H1 (cell line): Measurements from ENCODE around the gene ZSCAN18. TPM values are rescaled to one million over a fixed set of nuclear protein-coding genes. Genes with fewer than 3 reads are reported as not detected.

Experiments used
- CTCF ChIA-PET: fragments of 300-600 bp; sonication (Branson Sonifier 250); formaldehyde crosslinking; loops from one replicate; lab custom pipeline; 2021; ENCODE audit not compliant: partially characterized antibody; lab: Charles Lee
- POLR2A ChIA-PET: fragments of 300-600 bp; sonication (Branson Sonifier 250); formaldehyde crosslinking; loops from one replicate; lab custom pipeline; 2021; ENCODE audit warnings: inconsistent platforms; ENCODE audit not compliant: partially characterized antibody; lab: Charles Lee
- DNase-seq, 2 experiments: peaks; one replicate each; pipeline versions ENCODE4 v3.0.0 to v3.0.0-alpha.2; 2010 to 2022; ENCODE audit warnings: low spot score in 2 of 2, low read depth in 1 of 2, mixed read lengths in 1 of 2
- FAIRE-seq: peaks from 2 replicates; lab custom pipeline; 2011; peaks lifted over from hg19 to GRCh38; lab: Jason Lieb, UNC
- H2AFZ ChIP-seq: 2 replicates; pipeline ENCODE4 v1.8.1; 2012; ENCODE audit warnings: low read length, inconsistent platforms
- H2AK5ac ChIP-seq: 2 replicates; pipeline ENCODE4 v1.6.1; 2013; ENCODE audit warnings: low read depth, low read length
- H2BK120ac ChIP-seq: replicated peaks from 2 replicates; pipeline ENCODE3; 2013; ENCODE audit warnings: low read depth, low read length, inconsistent platforms
- H2BK12ac ChIP-seq: 2 replicates; pipeline ENCODE4 v1.6.1; 2013; ENCODE audit warnings: low read depth, low read length
- H2BK15ac ChIP-seq: 2 replicates; pipeline ENCODE4 v1.6.1; 2013; ENCODE audit warnings: low read length
- H2BK20ac ChIP-seq: 2 replicates; pipeline ENCODE4 v1.6.1; 2013; ENCODE audit warnings: low read length
- H2BK5ac ChIP-seq: 2 replicates; pipeline ENCODE4 v1.6.1; 2013; ENCODE audit warnings: low read depth, low read length
- H3K14ac ChIP-seq: 2 replicates; pipeline ENCODE4 v1.6.1; 2013; ENCODE audit warnings: inconsistent platforms; ENCODE audit not compliant: insufficient read length
- H3K18ac ChIP-seq: 2 replicates; pipeline ENCODE4 v1.6.1; 2013; ENCODE audit warnings: low read length; ENCODE audit errors: extremely low read depth
- H3K23ac ChIP-seq: 2 replicates; pipeline ENCODE4 v1.6.1; 2013; ENCODE audit warnings: inconsistent platforms; ENCODE audit not compliant: insufficient read length
- H3K23me2 ChIP-seq: 2 replicates; pipeline ENCODE4 v1.6.1; 2013; ENCODE audit warnings: low read depth, low read length
- H3K27ac ChIP-seq: 2 replicates; pipeline ENCODE4 v1.6.1; 2011; ENCODE audit warnings: low read depth, low read length, inconsistent platforms
- H3K27me3 ChIP-seq, 4 experiments: replicated peaks in 1 of 4; 1 replicate in 1 of 4; 2 replicates in 3 of 4; pipeline versions ENCODE4 v1.6.1 to v1.8.1; 2011 to 2013; ENCODE audit warnings: low read length in 3 of 4, mild to moderate bottlenecking in 3 of 4, inconsistent platforms in 2 of 4, mixed read lengths in 2 of 4, moderate library complexity in 1 of 4; ENCODE audit not compliant: control insufficient read depth in 3 of 4, insufficient read depth in 3 of 4; ENCODE audit errors: extremely low read depth in 1 of 4
- H3K36me3 ChIP-seq, 4 experiments: 2 replicates each; pipeline versions ENCODE4 v1.6.1 to v1.8.1; 2011 to 2013; ENCODE audit warnings: mild to moderate bottlenecking in 4 of 4, low read length in 3 of 4, moderate library complexity in 2 of 4, control low read depth in 1 of 4, inconsistent platforms in 1 of 4; ENCODE audit not compliant: insufficient read depth in 4 of 4, control insufficient read depth in 2 of 4
- H3K4ac ChIP-seq: replicated peaks from 2 replicates; pipeline ENCODE3; 2013; ENCODE audit warnings: low read length, low read depth, mixed read lengths, inconsistent platforms; ENCODE audit not compliant: insufficient read length
- H3K4me1 ChIP-seq, 4 experiments: replicated peaks in 1 of 4; 1 replicate in 1 of 4; 2 replicates in 3 of 4; pipeline versions ENCODE4 v1.6.1 to v1.8.1; 2011 to 2013; ENCODE audit warnings: low read length in 3 of 4, inconsistent platforms in 2 of 4, mixed read lengths in 1 of 4; ENCODE audit not compliant: insufficient read depth in 4 of 4, control insufficient read depth in 3 of 4
- H3K4me2 ChIP-seq, 2 experiments: 2 replicates each; pipeline versions ENCODE4 v1.6.1 to v1.8.1; 2011 to 2013; ENCODE audit warnings: low read depth in 2 of 2, low read length in 2 of 2, control low read depth in 1 of 2, inconsistent platforms in 1 of 2, mild to moderate bottlenecking in 1 of 2; ENCODE audit not compliant: insufficient read depth in 1 of 2
- H3K4me3 ChIP-seq, 4 experiments: fragments of 200-600, 300-600 bp in 1 of 4; sonication (generic), shearing (Covaris generic), sonication (Bioruptor Twin) in 1 of 4; 2 replicates each; pipeline versions ENCODE4 v1.5.1 to v1.8.1; 2011 to 2016; ENCODE audit warnings: low read length in 4 of 4, low read depth in 3 of 4, control low read depth in 2 of 4, inconsistent platforms in 2 of 4, mild to moderate bottlenecking in 2 of 4, mixed read lengths in 1 of 4, moderate library complexity in 1 of 4; ENCODE audit not compliant: insufficient read depth in 2 of 4; ENCODE audit errors: extremely low read depth in 1 of 4
- H3K56ac ChIP-seq: replicated peaks from 2 replicates; pipeline ENCODE3; 2013; ENCODE audit warnings: low read depth, mild to moderate bottlenecking, mixed read lengths, low read length, inconsistent platforms; ENCODE audit not compliant: insufficient read length
- H3K79me1 ChIP-seq: 2 replicates; pipeline ENCODE4 v1.6.1; 2013; ENCODE audit warnings: low read depth, low read length, control low read depth
- H3K79me2 ChIP-seq, 2 experiments: 2 replicates each; pipeline versions ENCODE4 v1.6.1 to v1.8.1; 2012 to 2013; ENCODE audit warnings: low read length in 2 of 2, mild to moderate bottlenecking in 2 of 2, inconsistent platforms in 1 of 2; ENCODE audit not compliant: insufficient read depth in 2 of 2, control insufficient read depth in 1 of 2
- H3K9ac ChIP-seq, 4 experiments: replicated peaks in 1 of 4; 1 replicate in 1 of 4; 2 replicates in 3 of 4; pipeline versions ENCODE4 v1.6.1 to v1.8.1; 2011 to 2013; ENCODE audit warnings: low read depth in 3 of 4, low read length in 3 of 4, control low read depth in 2 of 4, mild to moderate bottlenecking in 2 of 4, moderate library complexity in 2 of 4, inconsistent platforms in 1 of 4; ENCODE audit errors: extremely low read depth in 1 of 4
- H3K9me3 ChIP-seq, 2 experiments: 2 replicates each; pipeline versions ENCODE4 v1.6.1 to v1.8.1; 2012 to 2013; ENCODE audit warnings: mild to moderate bottlenecking in 2 of 2, moderate library complexity in 2 of 2, control low read depth in 1 of 2, inconsistent platforms in 1 of 2, low read depth in 1 of 2, low read length in 1 of 2, mixed read lengths in 1 of 2; ENCODE audit not compliant: insufficient read depth in 2 of 2
- H4K20me1 ChIP-seq, 2 experiments: replicated peaks in 1 of 2; 2 replicates each; pipeline versions ENCODE3 to v1.8.1; 2011 to 2013; ENCODE audit warnings: inconsistent platforms in 2 of 2, low read length in 2 of 2, mild to moderate bottlenecking in 1 of 2; ENCODE audit not compliant: insufficient read depth in 2 of 2, control insufficient read depth in 1 of 2
- H4K5ac ChIP-seq: 2 replicates; pipeline ENCODE4 v1.6.1; 2013; ENCODE audit warnings: low read length, low read depth, mixed read lengths, inconsistent platforms; ENCODE audit not compliant: insufficient read length
- H4K8ac ChIP-seq: 2 replicates; pipeline ENCODE4 v1.8.0; 2013; ENCODE audit warnings: mild to moderate bottlenecking, moderate library complexity, low read length, inconsistent platforms; ENCODE audit not compliant: insufficient read depth; ENCODE audit errors: extremely low read depth
- H4K91ac ChIP-seq: replicated peaks from 2 replicates; pipeline ENCODE3; 2013; ENCODE audit warnings: low read length, mixed read lengths, inconsistent platforms; ENCODE audit not compliant: insufficient read length
- CTBP2 ChIP-seq: IDR thresholded peaks from 2 replicates; pipeline ENCODE4 v1.7.0; 2011; ENCODE audit warnings: borderline replicate concordance, mild to moderate bottlenecking, moderate library complexity, mixed read lengths, low read length; ENCODE audit not compliant: insufficient read depth, insufficient read length
- JUN ChIP-seq: IDR thresholded peaks from 2 replicates; pipeline ENCODE4 v1.6.1; 2011; ENCODE audit warnings: low read depth, mild to moderate bottlenecking, improper control_type of control experiment, low read length
- KDM1A ChIP-seq: fragments of 200-600, 300-600 bp; sonication (generic); IDR thresholded peaks from 2 replicates; pipeline ENCODE4 v1.7.1; 2016; ENCODE audit warnings: mild to moderate bottlenecking, low read length, borderline replicate concordance
- KDM4A ChIP-seq: IDR thresholded peaks from one replicate; pipeline ENCODE4 v1.7.1; 2012; ENCODE audit warnings: low read depth, mild to moderate bottlenecking, moderate library complexity, low read length, inconsistent platforms; ENCODE audit not compliant: severe bottlenecking
- TBP ChIP-seq: IDR thresholded peaks from 2 replicates; pipeline ENCODE4 v1.6.1; 2011; ENCODE audit warnings: low read depth, low read length, improper control_type of control experiment
- ZNF274 ChIP-seq: IDR thresholded peaks from 2 replicates; pipeline ENCODE4 v1.7.0; 2012; ENCODE audit warnings: low read length, borderline replicate concordance; ENCODE audit errors: extremely low read depth
- WGBS, 2 experiments: shearing (Covaris generic) in 1 of 2; methylation state at CpG; one replicate each; pipeline versions ENCODE4 v1.1.6 to v1.1.7; 2013 to 2015; ENCODE audit warnings: low lambda C conversion rate in 2 of 2, mixed read lengths in 2 of 2, inconsistent platforms in 1 of 2, low coverage in 1 of 2, missing lambda C conversion rate in 1 of 2; ENCODE audit not compliant: insufficient replicate concordance in 2 of 2, insufficient coverage in 1 of 2, insufficient read length in 1 of 2; ENCODE audit errors: extremely low coverage in 1 of 2, missing lambda C conversion rate in 1 of 2; 5-methylcytosine and 5-hydroxymethylcytosine counted together
- polyA plus RNA-seq, 7 experiments: library from polyadenylated mRNA; depleted of rRNA in 3 of 7; stranded (reverse) in 5 of 7; unstranded in 2 of 7; fragments of >200 nt in 5 of 7; fragments of 200-250 nt in 2 of 7; gene quantifications; 1 replicate in 5 of 7; 2 replicates in 1 of 7; 4 replicates in 1 of 7; pipeline versions ENCODE4 v1.2.1 to v1.2.3, GENCODE V29; 2011 to 2013; ENCODE audit warnings: missing spikeins in 2 of 7, mixed read lengths in 2 of 7
- total RNA-seq: library from RNA; stranded (reverse); fragmentation: NEBNext Ultra II Directional; extraction: Animal tissue kit (Norgen Biotek cat#: 25700); gene quantifications from 2 replicates; pipeline ENCODE4 v1.2.1, GENCODE V29; 2021

ZSCAN18 gene
- total and polyA plus RNA-seq, 2 of the 8 experiments (the other 6 are each of a cell fraction or from before 2014, with no cell fraction given), result 37.0 to 41.4 TPM

DNA sequence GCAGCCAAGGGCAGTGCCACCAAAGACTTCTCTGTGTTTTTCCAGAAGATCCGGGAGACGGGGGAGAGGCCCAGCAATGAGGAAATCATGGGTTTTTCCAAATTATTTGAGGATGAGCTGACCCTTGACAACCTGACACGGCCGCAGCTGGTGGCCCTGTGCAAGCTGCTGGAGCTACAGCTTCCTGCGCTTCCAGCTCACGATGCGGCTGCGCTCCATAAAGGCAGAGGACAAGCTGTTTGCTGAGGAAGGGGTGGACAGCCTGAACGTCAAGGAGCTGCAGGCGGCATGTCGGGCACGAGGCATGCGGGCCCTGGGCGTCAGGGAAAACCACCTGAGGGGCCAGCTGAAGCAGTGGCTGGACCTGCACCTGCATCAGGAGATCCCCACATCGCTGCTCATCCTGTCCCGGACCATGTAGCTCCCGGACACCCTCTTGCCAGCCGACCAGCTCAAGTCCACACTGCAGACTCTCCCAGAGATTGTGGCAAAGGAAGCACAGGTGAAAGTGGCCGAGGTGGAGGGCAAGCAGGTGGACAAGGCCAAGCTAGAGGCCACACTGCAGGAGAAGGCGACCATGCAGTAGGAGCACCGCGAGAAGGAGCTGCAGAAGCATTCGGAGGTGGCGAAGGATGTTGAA lies 52.5 kb downstream of the ZSCAN18 start:
- no peak for TF ChIP-seq KDM1A
- no peak for TF ChIP-seq JUN
- TF ChIP-seq TBP, result no peak
- TF ChIP-seq KDM4A, result no peak
- TF ChIP-seq CTBP2, result no peak
- no peak for TF ChIP-seq ZNF274
- no peak overlapping the region for H4K8ac ChIP-seq
- H2BK12ac ChIP-seq, result no peak overlapping the region
- H2BK5ac ChIP-seq, result no peak overlapping the region
- 84% methylated on average over 22 of the region's 24 CpGs; no CpG with 5 or more reads in 1 of the 2 experiments for WGBS, 2 experiments
- H4K20me1 ChIP-seq, result no peaks in the 10 kb centered on the region
- no peaks in the 10 kb centered on the region for H3K79me1 ChIP-seq
- no peak overlapping the region for H4K91ac ChIP-seq
- no peak overlapping the region for H4K5ac ChIP-seq
- H2BK120ac ChIP-seq, result no peak overlapping the region
- no peak overlapping the region for H3K4ac ChIP-seq
- DNase-seq (no peak), FAIRE-seq (no peak)
- H3K79me2 ChIP-seq, result no peaks in the 10 kb centered on the region
- no peak overlapping the region for H3K4me3 ChIP-seq
- no peak overlapping the region for H3K56ac ChIP-seq
- ChIA-PET CTCF (interaction anchor here (0.9 to 6.7 kb wide), 9 partner anchors 11 to 108 kb away, joined by 3 to 113 read pairs (median 6); partner anchors contain the start of gene ZNF135), POLR2A (interaction anchor here (1.3 to 6.2 kb wide), 9 partner anchors 9 to 105 kb away, joined by 3 to 45 read pairs (median 4); partner anchors contain the start of genes ZNF135 and ZNF329)
- no peak overlapping the region for H2AK5ac ChIP-seq
- no peaks in the 10 kb centered on the region; the same call in 1 of the 2 replicates for H3K23me2 ChIP-seq
- H3K27me3 ChIP-seq, result peaks cover 0 to 5% (median 4%) of the 10 kb centered on the region in 4 experiments; a peak in 4 of 7 replicates
- no peak overlapping the region for H2AFZ ChIP-seq
- H3K18ac ChIP-seq, result no peak overlapping the region
- H3K9me3 ChIP-seq, result peaks cover 29 to 57% of the 10 kb centered on the region in 2 experiments
- no peak overlapping the region for H3K14ac ChIP-seq
- H2BK20ac ChIP-seq, result no peak overlapping the region
- no peak overlapping the region for H3K9ac ChIP-seq
- peaks cover 0 to 3% (median 0%) of the 10 kb centered on the region in 4 experiments; a peak in 2 of 7 replicates for H3K4me1 ChIP-seq
- no peak overlapping the region for H3K27ac ChIP-seq
- no peak overlapping the region for H3K4me2 ChIP-seq
- H3K23ac ChIP-seq, result no peak overlapping the region
- no peak overlapping the region for H2BK15ac ChIP-seq
- no peaks in the 10 kb centered on the region for H3K36me3 ChIP-seq
